Measurements from ENCODE around the gene TBC1D19.
"Not testable (repeated sequence)": the region's sequence is repeated elsewhere in the genome, so short reads cannot be mapped to it uniquely, and the experiment has no call there.

Gene TBC1D19

DNA sequence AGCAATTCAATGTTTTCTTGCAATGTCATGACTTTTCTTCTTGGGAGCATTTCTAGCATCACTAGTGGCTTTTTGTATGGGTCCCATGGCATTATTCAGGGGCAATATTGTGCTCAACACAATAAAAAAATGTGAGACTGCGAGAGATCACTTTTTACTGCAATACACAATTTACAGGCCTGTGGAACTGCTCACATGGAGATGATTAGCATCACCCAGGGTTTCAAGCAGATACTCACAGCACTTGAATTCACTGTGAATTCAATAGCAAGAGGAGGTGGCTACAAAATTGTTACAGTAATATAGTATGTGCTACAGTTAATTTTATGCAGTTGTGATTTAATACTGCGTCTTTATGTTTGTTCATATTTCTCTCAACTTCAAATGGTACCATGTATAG lies 50.4 kb downstream of the TBC1D19 start:
- TF ChIP-seq, protein P1, sequence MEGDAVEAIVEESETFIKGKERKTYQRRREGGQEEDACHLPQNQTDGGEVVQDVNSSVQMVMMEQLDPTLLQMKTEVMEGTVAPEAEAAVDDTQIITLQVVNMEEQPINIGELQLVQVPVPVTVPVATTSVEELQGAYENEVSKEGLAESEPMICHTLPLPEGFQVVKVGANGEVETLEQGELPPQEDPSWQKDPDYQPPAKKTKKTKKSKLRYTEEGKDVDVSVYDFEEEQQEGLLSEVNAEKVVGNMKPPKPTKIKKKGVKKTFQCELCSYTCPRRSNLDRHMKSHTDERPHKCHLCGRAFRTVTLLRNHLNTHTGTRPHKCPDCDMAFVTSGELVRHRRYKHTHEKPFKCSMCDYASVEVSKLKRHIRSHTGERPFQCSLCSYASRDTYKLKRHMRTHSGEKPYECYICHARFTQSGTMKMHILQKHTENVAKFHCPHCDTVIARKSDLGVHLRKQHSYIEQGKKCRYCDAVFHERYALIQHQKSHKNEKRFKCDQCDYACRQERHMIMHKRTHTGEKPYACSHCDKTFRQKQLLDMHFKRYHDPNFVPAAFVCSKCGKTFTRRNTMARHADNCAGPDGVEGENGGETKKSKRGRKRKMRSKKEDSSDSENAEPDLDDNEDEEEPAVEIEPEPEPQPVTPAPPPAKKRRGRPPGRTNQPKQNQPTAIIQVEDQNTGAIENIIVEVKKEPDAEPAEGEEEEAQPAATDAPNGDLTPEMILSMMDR (IDR thresholded peaks at IDR 0.05; ENCODE audit: low read depth, low read length), result no peak
- no peak for DNase-seq (ENCODE audit: low read depth in 2 of 2)
- no peak overlapping the region for H3K4me3 ChIP-seq (replicated peaks in 1 of 2; ENCODE audit: low read depth in 2 of 2, low read length in 2 of 2)

DNA sequence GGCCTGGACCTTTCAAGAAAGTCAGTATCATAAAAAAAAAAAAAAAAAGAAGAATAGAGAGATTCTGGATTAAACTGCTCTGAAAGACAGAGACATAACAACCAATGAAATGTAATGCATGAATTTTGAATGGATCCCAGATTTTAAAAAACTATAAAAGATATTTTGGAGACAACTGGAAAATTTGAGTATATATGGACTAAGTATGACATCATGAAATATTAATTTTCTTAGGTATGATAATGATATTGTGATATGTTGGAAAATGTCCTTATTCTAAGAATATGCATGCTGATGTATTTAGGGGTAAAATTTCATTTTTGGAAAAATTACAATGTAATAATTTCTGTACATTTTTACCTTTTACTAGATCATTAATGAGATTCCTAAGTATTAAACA lies 52.6 kb downstream of the TBC1D19 start:
- DNase-seq (ENCODE audit: low read depth in 2 of 2), result no peak
- TF ChIP-seq, protein P1 (IDR thresholded peaks at IDR 0.05; ENCODE audit: low read depth, low read length), result no peak
- H3K4me3 ChIP-seq (replicated peaks in 1 of 2; ENCODE audit: low read depth in 2 of 2, low read length in 2 of 2), result no peak overlapping the region

DNA sequence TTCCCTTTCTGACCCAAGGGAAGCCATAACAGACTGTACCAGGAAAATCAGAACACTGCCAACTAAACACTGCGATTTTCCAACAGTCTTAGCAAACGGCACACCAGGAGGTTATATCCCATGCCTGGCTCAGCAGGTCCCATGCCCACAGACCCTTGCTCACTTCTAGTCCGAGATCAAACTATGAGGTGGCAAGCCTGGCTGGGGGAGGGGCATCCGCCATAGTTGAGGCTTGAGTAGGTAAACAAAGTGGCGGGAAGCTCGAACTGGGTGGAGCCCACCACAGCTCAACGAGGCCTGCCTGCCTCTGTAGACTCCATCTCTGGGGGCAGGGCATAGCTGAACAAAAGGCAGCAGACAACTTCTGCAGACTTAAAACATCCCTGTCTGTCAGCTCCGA lies 56.8 kb downstream of the TBC1D19 start:
- H3K4me3 ChIP-seq (replicated peaks in 1 of 2; ENCODE audit: low read depth in 2 of 2, low read length in 2 of 2); DNase-seq (ENCODE audit: low read depth in 2 of 2): not testable (repeated sequence)

DNA sequence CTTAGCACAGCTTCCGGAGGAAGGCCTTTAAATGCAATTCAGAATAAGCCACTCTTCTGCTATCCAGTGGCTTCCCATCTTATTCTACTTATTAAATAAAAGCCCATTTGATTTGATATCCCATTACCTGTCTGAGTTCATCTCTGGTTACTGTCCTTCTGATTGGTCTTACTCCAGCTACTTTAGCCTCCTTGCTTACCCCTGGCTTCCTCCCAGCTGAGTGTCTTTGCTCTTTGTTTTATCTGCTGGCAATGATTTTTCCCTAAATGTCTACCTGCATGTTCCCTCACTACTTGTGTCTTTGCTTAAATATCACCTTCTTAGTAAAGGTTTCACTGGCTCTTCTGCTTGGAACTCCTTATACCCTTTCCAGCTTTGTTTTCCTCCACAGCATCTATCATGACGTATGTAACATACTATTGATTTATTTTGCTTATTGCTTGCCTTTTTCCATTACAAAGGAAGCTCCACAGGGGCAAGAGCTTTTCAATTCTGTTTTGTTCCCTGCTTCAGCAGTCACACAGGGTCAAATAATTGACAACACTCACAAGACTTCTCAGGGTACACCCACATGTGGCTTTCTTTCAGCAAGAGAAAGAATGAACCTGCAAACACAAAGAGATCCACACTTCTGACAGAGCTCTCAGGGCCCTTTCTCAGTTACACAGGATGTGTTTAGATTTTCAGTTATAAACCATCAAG lies 63.8 kb downstream of the TBC1D19 start:
- no peak for DNase-seq (ENCODE audit: low read depth in 2 of 2)
- no peak overlapping the region for H3K4me3 ChIP-seq (replicated peaks in 1 of 2; ENCODE audit: low read depth in 2 of 2, low read length in 2 of 2)
- TF ChIP-seq, protein P1 (IDR thresholded peaks at IDR 0.05; ENCODE audit: low read depth, low read length), result no peak

DNA sequence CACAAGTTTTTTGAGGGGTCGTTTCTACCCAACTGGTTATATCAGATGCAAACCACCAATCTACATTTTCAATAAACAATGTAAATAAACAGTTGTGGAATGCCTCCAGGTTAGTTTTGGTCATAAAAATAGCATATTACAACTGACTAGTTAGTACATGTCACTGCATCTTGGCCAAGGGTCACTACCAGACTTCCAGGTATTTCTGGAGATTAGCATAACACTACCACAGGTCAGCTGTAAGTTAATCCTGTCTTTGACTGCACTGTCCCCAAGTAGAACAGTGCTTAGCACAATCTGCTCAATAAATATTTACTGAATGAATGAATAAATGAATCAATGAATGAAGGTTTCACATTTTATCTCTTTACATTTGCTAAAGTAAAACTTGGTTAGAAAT lies 64.4 kb downstream of the TBC1D19 start:
- TF ChIP-seq, protein P1 (IDR thresholded peaks at IDR 0.05; ENCODE audit: low read depth, low read length), result no peak
- no peak for DNase-seq (ENCODE audit: low read depth in 2 of 2)
- H3K4me3 ChIP-seq (replicated peaks in 1 of 2; ENCODE audit: low read depth in 2 of 2, low read length in 2 of 2), result no peak overlapping the region

DNA sequence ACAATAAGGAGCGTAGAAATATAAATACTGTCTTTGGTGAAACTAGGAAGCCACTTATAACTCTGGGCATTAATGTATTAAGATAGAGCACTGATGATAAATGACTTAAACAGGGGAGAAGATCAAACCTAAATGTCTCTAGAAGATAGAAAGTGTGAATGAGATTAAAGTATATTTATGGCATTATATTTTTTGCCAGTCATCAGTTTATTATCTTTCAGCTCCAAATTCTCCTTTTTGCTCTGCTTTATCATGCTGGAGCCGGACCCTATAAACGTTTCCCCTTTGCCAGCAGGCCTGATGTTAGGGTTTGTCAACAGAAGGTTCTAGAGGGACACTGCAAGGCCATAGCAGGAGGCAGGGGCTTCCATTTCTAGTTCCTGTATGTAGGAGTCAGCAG lies 76.4 kb downstream of the TBC1D19 start:
- DNase-seq (ENCODE audit: low read depth in 2 of 2), result no peak
- TF ChIP-seq, protein P1 (IDR thresholded peaks at IDR 0.05; ENCODE audit: low read depth, low read length), result no peak
- H3K4me3 ChIP-seq (replicated peaks in 1 of 2; ENCODE audit: low read depth in 2 of 2, low read length in 2 of 2), result no peak overlapping the region

DNA sequence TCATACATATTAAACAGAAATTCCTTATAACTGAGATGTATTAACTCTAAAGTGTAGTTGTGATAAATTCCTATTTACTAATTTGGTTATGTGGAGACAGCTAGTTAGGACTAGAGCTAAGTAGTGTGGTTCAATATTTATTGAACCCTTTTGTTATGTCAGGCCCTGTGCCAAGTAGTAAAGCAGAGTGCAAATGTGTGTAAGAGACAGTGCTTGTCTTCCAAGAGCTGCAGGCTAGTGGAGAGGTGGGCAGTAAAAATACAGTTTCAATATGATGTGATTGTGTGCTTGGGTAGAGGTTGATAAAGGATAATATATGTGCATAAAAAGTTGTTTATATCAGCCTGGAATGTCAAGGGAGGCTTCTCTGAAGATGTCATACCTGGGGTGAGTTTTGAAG lies 80.0 kb downstream of the TBC1D19 start:
- DNase-seq (ENCODE audit: low read depth in 2 of 2), result no peak
- TF ChIP-seq, protein P1 (IDR thresholded peaks at IDR 0.05; ENCODE audit: low read depth, low read length), result no peak
- no peak overlapping the region for H3K4me3 ChIP-seq (replicated peaks in 1 of 2; ENCODE audit: low read depth in 2 of 2, low read length in 2 of 2)
